SJSA1 (cell line): ENCODE data around the gene PLEKHB1. TPM values are rescaled to one million over a fixed set of nuclear protein-coding genes. Genes with fewer than 3 reads are reported as not detected.

Source experiments
- DNase-seq, 2 experiments: peaks; one replicate each; pipeline ENCODE4 v3.0.0-alpha.2; 2015 to 2020; ENCODE audit warnings: low spot score in 2 of 2, low read depth in 1 of 2
- H3K27ac ChIP-seq: fragments of 250-450 bp; sonication (Bioruptor Pico); 2 replicates; pipeline ENCODE4 v1.5.1; 2020; ENCODE audit warnings: mild to moderate bottlenecking, moderate library complexity
- H3K27me3 ChIP-seq: fragments of 250-450 bp; sonication (Bioruptor Pico); replicated peaks from 2 replicates; pipeline ENCODE4 v1.5.1; 2020; ENCODE audit warnings: mild to moderate bottlenecking, moderate library complexity
- H3K36me3 ChIP-seq: fragments of 250-450 bp; sonication (Bioruptor Pico); 2 replicates; pipeline ENCODE4 v1.5.1; 2020; ENCODE audit warnings: mild to moderate bottlenecking
- H3K4me1 ChIP-seq: fragments of 250-450 bp; sonication (Bioruptor Pico); replicated peaks from 2 replicates; pipeline ENCODE4 v1.6.1; 2021; ENCODE audit warnings: mild to moderate bottlenecking
- H3K4me3 ChIP-seq: fragments of 250-450 bp; sonication (Bioruptor Pico); 2 replicates; pipeline ENCODE4 v1.5.1; 2020; ENCODE audit warnings: mild to moderate bottlenecking
- H3K9me3 ChIP-seq: fragments of 250-450 bp; sonication (Bioruptor Pico); replicated peaks from 2 replicates; pipeline ENCODE4 v1.5.1; 2020; ENCODE audit warnings: mild to moderate bottlenecking
- total RNA-seq: library from RNA; depleted of rRNA; stranded (reverse); fragments of >200 nt; shearing (Covaris generic); gene quantifications from 2 replicates; pipeline ENCODE4 v1.2.3, GENCODE V29; 2014; rRNA removed

Gene PLEKHB1
- not detected in 2 replicates for total RNA-seq

GRCh38 chr11:73645972-73646631 is at the start of gene PLEKHB1:
TSS of gene PLEKHB1 (plus strand) at chr11:73646581. CDS start at chr11:73646609, 28 bp downstream.
- H3K27ac ChIP-seq, result no peak within 1 kb of the TSS
- no peak for DNase-seq
- H3K4me3 ChIP-seq, result no peak within 1 kb of the TSS
- H3K4me1 ChIP-seq, result no peaks in the 10 kb centered on the region
- H3K9me3 ChIP-seq, result no peaks in the 10 kb centered on the region
- H3K27me3 ChIP-seq, result no peaks in the 10 kb centered on the region
- H3K36me3 ChIP-seq, result no peaks in the 10 kb centered on the region

GRCh38 chr11:73597336-73597955 is 48.9 kb upstream of the PLEKHB1 start:
- Histone ChIP-seq H3K27me3 (no peaks in the 10 kb centered on the region), H3K4me3 (peak overlapping the region; percentile 58), H3K27ac (no peak overlapping the region), H3K9me3 (no peaks in the 10 kb centered on the region), H3K4me1 (peaks cover 8% of the 10 kb centered on the region), H3K36me3 (no peaks in the 10 kb centered on the region)
- no peak for DNase-seq

GRCh38 chr11:73597956-73598718 is 48.2 kb upstream of the PLEKHB1 start, which contains the start of gene FAM168A:
TSS of gene FAM168A (minus strand) at chr11:73598112. CDS start at chr11:73468474, 129,638 bp downstream.
- Histone ChIP-seq H3K4me1 (peaks cover 7% of the 10 kb centered on the region), H3K36me3 (no peaks in the 10 kb centered on the region), H3K9me3 (no peaks in the 10 kb centered on the region), H3K27me3 (no peaks in the 10 kb centered on the region), H3K27ac (peak within 1 kb of the TSS; percentile 37; the same call in 1 of the 2 replicates), H3K4me3 (peak within 1 kb of the TSS; percentile 58)
- peak; percentile 91 to 92 for DNase-seq

GRCh38 chr11:73598719-73599379 is 47.5 kb upstream of the PLEKHB1 start:
- Histone ChIP-seq H3K4me3 (peak overlapping the region; percentile 58), H3K27ac (peak overlapping the region; percentile 37; the same call in 1 of the 2 replicates), H3K9me3 (no peaks in the 10 kb centered on the region), H3K27me3 (no peaks in the 10 kb centered on the region), H3K4me1 (peaks cover under 1% of the 10 kb centered on the region), H3K36me3 (no peaks in the 10 kb centered on the region)
- no peak for DNase-seq

- no peak for DNase-seq
These were observed 33.7 kb upstream of the PLEKHB1 start for GRCh38 chr11:73612601-73613140.

GRCh38 chr11:73614591-73614990 is 31.8 kb upstream of the PLEKHB1 start:
- Histone ChIP-seq H3K4me1 (no peaks in the 10 kb centered on the region), H3K36me3 (no peaks in the 10 kb centered on the region), H3K9me3 (no peaks in the 10 kb centered on the region), H3K4me3 (no peak overlapping the region), H3K27me3 (no peaks in the 10 kb centered on the region), H3K27ac (no peak overlapping the region)
- no peak for DNase-seq

More at GRCh38 chr11:73612601-73613140, 33.7 kb upstream of the PLEKHB1 start:
- no peak overlapping the region for H3K4me3 ChIP-seq
- H3K9me3 ChIP-seq, result no peaks in the 10 kb centered on the region
- no peaks in the 10 kb centered on the region for H3K27me3 ChIP-seq
- no peak overlapping the region for H3K27ac ChIP-seq
- no peaks in the 10 kb centered on the region for H3K36me3 ChIP-seq
- H3K4me1 ChIP-seq, result no peaks in the 10 kb centered on the region

- Histone ChIP-seq H3K9me3 (no peaks in the 10 kb centered on the region), H3K4me1 (no peaks in the 10 kb centered on the region), H3K36me3 (no peaks in the 10 kb centered on the region), H3K27ac (no peak overlapping the region), H3K27me3 (no peaks in the 10 kb centered on the region), H3K4me3 (no peak overlapping the region)
- no peak for DNase-seq
These were observed 23.3 kb upstream of the PLEKHB1 start for GRCh38 chr11:73622926-73623593.

- Histone ChIP-seq H3K4me3 (no peak overlapping the region), H3K36me3 (no peaks in the 10 kb centered on the region), H3K27ac (no peak overlapping the region), H3K9me3 (no peaks in the 10 kb centered on the region), H3K4me1 (no peaks in the 10 kb centered on the region), H3K27me3 (no peaks in the 10 kb centered on the region)
- no peak for DNase-seq
These were observed 22.7 kb upstream of the PLEKHB1 start for GRCh38 chr11:73623686-73624085.

- H3K4me3 ChIP-seq, result 0 out of 2 replicates have a peak overlapping the region, but pooled peaks have one; percentile 7
- H3K27ac ChIP-seq, result no peak overlapping the region
- H3K36me3 ChIP-seq, result no peaks in the 10 kb centered on the region
- H3K9me3 ChIP-seq, result no peaks in the 10 kb centered on the region
- H3K27me3 ChIP-seq, result no peaks in the 10 kb centered on the region
- H3K4me1 ChIP-seq, result no peaks in the 10 kb centered on the region
- DNase-seq, result peak; percentile 34 to 56
These were observed 20.6 kb upstream of the PLEKHB1 start for GRCh38 chr11:73625696-73626318.

- Histone ChIP-seq H3K27me3 (no peaks in the 10 kb centered on the region), H3K9me3 (no peaks in the 10 kb centered on the region), H3K4me3 (no peak overlapping the region), H3K36me3 (no peaks in the 10 kb centered on the region), H3K27ac (no peak overlapping the region), H3K4me1 (no peaks in the 10 kb centered on the region)
- no peak for DNase-seq
These were observed 16.5 kb upstream of the PLEKHB1 start for GRCh38 chr11:73629907-73630306.

- DNase-seq, result no peak
- Histone ChIP-seq H3K9me3 (no peaks in the 10 kb centered on the region), H3K27ac (no peak overlapping the region), H3K4me3 (no peak overlapping the region), H3K27me3 (no peaks in the 10 kb centered on the region), H3K36me3 (no peaks in the 10 kb centered on the region), H3K4me1 (no peaks in the 10 kb centered on the region)
These were observed 13.4 kb upstream of the PLEKHB1 start for GRCh38 chr11:73632996-73633395.

GRCh38 chr11:73633999-73634398 is 12.4 kb upstream of the PLEKHB1 start:
- Histone ChIP-seq H3K9me3 (no peaks in the 10 kb centered on the region), H3K36me3 (no peaks in the 10 kb centered on the region), H3K4me1 (no peaks in the 10 kb centered on the region), H3K4me3 (no peak overlapping the region), H3K27me3 (no peaks in the 10 kb centered on the region), H3K27ac (no peak overlapping the region)
- DNase-seq, result no peak
